GM21423 (cell line): Measurements from ENCODE around the gene KRT9.
"Not testable (repeated sequence)": the region's sequence is repeated elsewhere in the genome, so short reads cannot be mapped to it uniquely, and the experiment has no call there.

Experiments
- ATAC-seq: cut with Tn5 transposase; IDR thresholded peaks from one replicate; pipeline ENCODE4 v1.9.1; 2021; ENCODE audit warnings: mild to moderate bottlenecking, moderate library complexity; ENCODE audit not compliant: unreplicated experiment

Gene KRT9, protein sequence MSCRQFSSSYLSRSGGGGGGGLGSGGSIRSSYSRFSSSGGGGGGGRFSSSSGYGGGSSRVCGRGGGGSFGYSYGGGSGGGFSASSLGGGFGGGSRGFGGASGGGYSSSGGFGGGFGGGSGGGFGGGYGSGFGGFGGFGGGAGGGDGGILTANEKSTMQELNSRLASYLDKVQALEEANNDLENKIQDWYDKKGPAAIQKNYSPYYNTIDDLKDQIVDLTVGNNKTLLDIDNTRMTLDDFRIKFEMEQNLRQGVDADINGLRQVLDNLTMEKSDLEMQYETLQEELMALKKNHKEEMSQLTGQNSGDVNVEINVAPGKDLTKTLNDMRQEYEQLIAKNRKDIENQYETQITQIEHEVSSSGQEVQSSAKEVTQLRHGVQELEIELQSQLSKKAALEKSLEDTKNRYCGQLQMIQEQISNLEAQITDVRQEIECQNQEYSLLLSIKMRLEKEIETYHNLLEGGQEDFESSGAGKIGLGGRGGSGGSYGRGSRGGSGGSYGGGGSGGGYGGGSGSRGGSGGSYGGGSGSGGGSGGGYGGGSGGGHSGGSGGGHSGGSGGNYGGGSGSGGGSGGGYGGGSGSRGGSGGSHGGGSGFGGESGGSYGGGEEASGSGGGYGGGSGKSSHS

DNA sequence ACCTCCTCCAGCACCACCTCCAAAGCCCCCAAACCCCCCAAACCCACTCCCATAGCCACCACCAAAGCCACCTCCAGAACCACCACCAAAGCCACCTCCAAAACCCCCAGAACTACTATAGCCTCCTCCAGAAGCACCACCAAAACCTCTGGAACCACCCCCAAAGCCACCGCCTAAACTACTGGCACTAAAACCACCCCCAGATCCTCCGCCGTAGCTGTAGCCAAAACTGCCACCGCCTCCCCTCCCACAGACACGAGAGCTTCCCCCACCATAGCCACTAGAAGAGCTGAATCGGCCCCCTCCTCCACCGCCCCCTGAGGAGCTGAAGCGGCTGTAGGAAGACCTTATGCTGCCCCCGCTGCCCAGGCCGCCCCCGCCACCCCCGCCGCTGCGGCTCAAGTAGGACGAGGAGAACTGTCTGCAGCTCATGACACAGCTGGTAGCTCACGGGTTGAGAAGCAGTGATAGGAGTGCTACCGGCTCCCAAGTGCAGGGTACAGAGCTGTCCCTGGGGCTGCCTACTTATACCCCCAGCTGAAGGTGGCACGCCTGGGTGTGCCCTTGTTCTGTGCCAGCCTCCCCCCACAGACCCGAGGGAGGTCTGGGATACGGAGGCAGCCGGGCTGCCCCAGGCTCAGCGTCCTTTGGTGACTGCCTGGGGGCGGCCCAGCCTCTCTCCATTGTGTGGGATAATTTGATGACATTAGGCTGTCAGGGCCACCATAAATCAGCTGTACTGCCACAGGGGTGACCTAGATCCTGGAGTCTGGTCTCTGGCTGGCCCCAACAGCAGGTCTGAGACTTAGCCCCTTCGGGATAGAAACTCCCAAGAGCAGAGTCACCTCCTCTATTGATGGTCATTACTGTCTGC lies at the start of gene KRT9:
Gene KRT9, minus strand, starts transcription at position 499 of the 874 bp plus-strand sequence. Its CDS starts 67 bp downstream, at position 432.
- no peak for ATAC-seq

DNA sequence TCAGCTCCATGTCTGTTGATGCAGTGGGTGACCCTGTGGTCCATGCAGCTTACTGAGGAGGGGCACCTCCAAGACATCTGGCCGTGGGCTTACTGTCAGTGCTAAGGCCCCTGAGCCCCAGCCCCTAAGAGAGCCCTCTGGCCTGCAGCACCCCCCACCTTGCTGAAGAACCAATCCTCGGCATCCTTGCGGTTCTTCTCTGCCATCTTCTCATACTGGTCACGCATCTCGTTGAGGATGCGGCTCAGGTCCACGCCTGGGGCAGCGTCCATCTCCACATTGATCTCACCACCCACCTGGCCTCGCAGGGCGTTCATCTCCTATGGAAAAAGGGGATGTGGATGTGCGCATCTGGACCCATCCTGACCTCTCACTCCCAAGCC lies 49.6 kb upstream of the KRT9 start:
- not testable (repeated sequence) for ATAC-seq

DNA sequence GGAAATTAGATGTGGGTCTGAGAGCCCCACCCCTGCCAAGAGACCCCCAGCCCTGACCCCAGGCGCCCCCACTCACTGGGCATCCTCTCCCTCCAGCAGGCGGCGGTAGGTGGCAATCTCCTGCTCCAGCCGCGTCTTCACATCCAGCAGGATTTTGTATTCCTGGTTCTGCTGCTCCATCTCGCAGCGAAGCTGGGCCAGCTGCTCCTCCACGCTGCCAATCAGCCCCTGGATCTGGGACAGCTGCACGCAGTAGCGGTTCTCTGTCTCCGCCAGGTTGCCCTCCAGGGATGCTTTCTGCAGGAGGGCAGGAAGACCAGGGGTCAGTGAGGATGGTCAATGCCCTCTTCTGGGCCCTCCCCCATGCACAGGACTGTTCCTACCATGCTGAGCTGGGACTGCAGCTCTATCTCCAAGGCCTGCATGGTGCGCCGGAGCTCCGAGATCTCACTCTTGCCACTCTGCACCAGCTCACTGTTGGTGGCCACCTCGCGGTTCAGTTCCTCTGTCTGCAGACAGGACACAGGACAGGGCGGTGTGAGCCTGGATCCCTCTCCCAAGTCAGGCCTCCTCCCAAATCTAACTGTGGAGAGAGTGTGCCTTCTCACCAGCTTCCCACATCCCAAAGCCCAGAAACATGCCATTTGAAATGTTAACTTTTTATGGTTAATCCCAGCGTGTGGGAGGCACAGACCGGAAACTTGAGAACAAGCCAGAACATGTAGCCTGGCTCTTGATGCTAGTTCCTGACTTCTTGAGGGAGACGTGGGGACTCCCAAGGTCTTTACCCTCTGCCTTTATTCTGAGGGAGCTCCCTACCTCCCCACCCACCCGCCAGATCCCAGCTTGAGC lies 49.0 kb upstream of the KRT9 start:
- no peak for ATAC-seq

DNA sequence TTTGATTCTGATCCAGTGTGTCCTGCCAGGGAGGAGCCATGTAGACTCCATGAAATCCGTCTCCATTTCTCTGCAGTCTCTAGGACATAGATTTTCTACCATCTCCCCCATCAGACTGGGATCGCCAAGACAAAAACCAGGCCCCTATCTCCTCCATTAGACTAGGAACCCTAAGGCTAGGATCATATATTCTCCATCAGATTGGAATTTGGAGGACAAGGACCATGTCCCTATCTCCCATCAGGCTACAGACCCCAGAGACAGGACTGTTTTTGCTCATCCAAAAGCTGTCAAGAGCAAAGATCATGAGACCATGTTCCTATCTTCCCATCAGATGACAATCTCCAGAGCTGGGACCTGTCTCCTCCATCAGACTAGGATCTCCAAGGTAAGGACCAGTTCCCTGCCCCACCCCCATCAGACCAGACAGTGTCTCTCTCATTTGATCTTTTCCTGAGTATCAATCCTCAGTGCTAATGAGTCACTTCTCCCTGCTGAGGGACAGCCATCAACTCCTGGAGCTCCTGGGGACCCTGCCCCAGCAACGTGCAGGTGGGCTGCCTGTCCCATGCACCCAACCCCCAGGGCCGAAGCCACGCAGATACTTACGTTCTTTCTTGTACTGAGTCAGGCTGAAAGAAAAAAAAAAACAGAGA lies 48.2 kb upstream of the KRT9 start:
- not testable (repeated sequence) for ATAC-seq

DNA sequence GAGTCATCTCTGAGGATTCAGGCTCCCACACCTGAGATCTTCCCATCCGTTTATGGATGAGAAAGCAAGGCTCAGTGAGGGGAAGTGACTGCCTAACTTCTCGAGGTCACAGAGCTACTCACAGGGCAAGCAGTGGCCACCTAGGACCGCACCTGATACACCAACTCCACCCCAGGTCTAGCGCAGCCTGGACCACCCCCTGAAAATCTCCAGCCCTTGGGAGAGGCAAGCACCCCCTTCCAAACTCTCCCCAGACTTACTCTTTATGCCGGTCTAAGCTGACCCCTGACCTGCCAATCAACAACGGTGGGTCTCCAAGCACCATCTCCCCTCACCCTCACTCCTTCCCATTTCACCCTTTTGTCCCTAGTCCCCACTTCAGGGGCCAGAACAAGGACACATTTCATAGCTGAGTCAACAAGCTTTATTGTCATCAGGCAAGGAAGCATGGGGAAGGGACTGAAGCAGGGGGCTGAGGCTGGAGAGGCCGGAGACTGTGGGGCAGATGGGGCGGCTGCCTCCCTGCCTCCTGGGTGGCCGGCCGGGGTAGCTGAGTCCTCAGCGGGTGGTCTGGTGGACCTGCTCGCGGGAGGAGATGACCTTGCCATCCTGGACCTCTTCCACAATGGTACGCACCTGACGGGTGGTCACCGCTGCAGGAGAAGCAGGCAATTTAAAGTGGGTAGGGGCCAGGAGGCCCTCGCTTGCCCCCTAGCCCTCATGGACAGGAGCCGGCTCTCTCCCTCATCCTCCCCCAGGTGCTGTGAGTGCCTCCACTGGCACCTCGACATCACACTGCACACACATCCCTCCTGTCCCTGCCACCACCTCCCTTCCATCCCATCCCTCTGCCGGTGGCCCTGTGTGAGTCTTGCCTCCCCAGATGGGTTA lies 47.4 kb upstream of the KRT9 start:
- no peak for ATAC-seq

DNA sequence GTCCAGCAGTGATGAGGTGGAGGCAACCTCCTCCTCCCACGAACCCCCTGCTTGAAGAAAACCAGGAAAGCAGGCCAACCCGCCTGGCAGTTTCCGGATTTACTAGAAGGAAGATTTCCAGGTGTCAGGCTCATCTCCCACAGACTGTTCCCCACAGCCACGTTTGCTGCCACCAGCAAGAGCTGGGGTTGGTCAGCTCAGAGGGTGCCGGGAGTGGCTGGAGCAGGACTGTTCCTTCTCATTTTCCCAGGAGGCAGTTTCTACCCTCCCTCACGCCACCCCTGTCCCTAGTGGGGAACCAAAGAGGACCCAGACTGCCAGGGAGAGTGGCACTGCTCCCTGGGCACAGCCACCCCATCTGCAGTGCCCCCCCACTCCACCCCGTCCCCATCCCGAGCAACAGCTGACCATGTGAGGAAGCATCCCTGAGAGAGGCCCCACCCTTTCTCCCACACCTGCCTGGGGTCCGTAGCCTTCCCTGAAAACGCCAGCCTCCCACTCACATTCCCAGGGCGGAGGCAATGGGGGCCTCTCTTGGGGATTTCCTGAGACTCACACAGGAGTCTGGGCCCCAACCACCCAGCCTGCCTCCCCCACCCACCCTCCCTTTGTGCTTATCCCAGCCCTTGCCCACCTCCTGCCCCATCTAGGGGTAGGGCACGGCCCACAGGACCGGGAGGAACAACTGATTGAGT lies 46.6 kb upstream of the KRT9 start:
- ATAC-seq: no peak

DNA sequence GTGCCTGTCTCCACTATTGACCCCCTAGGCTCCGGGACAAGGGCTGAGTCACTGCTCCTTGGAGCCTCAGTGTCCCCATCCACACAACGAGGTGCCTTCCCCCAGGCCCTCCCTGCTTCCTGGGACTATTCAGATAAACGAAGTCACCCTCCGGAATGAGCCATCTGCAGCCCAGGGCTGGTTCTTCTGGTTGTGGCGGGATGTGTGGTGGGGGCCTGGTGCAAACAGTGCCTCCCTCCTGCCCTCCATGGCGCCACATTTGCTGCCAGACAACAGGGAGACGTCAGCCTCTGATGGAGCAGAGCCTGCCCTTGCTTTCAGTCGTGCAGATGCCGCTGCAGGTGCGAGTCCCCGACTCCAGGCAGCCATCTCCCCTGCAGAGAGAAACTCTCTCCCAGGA lies 45.8 kb upstream of the KRT9 start:
- no peak for ATAC-seq

DNA sequence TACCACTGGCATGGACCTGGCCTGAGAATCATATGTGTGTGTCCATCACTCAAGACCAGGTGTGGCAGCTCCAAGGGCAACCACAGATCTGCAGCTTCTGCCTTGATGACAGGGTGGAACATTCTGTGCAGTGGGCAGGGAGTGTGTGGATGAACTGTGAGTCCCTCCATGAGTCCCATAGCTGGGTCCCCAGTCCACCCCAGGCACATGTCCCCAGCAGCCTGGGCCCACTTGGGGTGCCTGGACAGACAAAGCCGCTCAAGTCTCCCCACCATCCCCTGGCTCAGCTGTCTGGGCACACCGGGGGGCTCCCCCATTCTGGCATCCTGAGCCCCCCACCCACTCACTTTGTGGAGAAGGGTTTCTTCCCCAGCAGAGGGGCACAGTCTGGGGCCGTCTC lies 45.3 kb upstream of the KRT9 start:
- no peak for ATAC-seq

DNA sequence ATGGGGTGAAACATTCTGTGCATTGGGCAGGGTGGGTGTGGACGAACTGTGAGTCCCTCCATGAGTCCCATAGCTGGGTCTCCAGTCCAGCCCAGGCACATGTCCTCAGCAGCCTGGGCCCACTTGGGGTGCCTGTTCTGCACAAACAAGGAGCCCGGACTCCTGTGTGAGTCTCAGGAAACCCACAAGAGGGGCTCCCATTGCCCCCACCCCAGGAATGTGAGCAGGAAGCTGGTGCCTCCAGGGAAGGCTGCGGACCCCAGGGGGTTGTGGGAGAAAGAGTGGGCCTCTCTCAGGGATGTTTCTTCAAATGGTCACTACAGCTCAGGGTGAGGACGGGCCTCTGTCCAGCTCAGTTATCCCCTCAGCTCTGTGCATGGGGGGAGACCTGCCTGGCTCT lies 44.6 kb upstream of the KRT9 start:
- not testable (repeated sequence) for ATAC-seq

DNA sequence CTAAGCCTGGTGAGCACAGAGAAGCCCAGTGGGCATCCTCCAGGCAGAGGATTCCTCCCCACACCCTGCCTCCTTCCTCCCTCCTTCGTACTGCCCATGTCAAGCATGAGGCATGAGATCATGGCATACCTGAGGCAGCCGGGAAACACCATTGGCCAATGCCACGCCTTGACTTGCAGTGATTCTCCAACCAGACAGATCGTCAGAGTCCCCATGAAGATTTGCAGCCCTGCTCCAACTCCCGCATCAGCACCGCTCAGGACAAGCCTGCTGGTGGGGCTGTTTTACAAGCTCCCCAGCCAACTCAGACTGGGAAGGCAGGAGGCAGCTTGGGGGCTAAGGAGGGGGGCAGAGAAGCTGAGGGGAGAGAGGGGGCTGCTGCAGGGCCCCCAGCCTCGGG lies 43.6 kb upstream of the KRT9 start:
- no peak for ATAC-seq

DNA sequence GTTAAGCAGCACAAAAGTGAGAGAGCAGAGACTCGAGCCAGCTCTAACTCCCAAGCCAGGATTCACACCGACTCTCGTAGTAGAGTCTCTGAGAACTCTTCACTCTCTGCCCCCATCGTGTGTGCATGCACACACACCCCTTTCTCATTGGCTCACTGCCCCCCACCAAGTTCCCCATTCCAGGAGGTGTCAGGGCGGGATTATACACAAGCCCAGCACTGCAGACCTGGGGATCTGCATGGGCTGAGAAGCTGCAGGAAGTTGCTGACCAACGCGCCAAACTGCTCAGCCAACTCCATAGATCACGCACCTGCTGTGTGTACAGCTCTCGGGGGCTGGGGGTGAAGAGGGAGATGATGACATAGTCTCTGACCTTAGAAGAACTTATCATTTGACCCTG lies 42.9 kb upstream of the KRT9 start:
- not testable (repeated sequence) for ATAC-seq

DNA sequence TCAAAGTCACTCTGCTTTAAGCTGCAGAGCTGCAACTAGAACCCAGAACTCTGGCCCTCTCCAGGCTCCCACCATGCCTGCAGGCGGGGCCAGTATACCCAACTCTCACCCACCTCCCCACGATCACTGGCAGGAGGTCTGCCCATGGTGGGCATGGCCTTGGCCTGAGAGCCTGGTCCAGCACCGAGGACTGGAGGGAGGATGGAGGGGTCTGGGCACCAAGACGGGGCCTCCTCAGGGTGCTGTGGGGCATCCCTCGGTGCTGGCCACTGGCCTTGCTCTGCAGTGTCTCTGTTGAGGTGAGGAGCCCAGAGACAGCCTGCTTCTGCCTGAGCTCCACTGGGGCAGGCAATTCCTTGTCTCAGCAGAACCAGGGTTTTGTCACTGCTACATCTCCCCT lies 42.2 kb upstream of the KRT9 start:
- ATAC-seq: no peak

DNA sequence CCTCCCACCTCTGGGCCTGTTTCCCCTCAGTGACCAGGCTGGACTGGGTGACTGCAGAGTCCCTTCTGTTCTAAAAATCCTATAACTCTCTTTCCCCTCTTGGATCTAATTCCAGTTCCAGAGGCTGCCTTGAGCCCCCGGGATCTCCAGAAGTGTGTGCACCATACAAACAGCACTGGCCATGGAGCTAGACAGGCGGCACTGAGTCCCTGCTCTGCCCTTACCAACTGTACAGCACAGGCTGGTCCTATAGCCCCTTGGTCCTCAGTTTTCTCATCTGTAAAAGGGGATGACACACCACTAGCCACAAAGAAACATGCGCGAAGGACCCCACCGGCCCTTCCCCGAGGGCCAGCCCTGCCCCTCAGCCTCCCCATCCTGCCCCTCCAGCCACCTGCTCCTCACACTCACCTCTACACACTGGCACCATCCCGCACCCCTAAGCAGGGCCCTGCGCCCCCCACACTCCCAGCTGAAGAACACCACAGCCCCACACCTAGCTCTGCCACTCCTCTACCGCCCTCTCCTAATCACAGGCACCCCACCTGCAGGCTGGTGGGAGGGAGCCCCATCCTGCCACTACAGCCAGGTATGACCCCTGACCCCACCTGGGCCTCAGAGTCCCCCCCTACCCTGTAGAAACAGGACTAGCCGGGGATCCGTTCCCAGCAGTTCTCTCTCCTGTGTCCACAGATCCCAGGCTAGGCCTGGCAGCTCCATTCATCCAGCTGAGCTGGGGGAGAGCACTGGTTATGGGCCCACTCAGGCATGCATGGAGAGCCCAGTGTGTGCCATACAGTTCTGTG lies 41.6 kb upstream of the KRT9 start:
- no peak for ATAC-seq

DNA sequence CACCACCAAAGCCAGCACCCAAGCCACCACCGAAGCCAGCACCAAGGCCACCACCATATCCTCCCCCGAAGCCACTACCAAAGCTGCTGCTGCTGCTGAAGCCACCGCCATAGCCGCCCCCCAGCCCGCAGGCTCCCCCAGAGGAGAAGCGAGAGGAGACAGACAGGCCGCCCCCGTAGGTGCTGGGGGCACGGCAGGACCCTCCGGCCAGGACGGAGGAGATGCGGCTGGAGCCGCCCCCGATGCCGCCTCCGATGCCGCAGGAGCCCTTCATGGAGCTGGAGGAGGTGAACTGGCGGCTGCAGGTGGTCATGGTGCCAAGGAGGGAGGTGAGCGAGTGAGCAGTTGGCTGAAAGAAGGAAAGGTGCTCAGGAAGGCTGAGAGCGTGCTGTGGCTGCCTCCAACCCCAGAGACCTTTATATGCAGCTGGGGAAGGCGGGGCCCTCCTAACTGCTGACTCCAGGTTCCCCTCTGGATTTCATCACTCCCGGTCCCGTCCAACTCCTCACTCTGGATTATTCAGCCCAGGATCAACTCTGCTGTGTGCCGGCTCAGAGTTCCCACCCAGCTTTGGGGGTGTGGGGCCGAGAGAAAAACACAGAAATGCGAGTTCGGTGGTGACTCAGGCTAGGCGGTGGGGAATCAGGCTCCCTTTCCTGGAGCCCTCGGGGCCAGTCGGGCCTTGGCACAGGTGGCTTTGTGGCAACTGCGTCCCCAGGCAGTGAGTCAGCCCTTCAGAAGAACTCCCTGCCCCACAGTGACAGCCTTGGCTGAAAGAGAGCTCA lies 40.7 kb upstream of the KRT9 start, which contains the start of gene KRT16:
Gene KRT16, minus strand, starts transcription at position 392 of the 785 bp plus-strand sequence. Its CDS starts 79 bp downstream, at position 313.
- not testable (repeated sequence) for ATAC-seq

DNA sequence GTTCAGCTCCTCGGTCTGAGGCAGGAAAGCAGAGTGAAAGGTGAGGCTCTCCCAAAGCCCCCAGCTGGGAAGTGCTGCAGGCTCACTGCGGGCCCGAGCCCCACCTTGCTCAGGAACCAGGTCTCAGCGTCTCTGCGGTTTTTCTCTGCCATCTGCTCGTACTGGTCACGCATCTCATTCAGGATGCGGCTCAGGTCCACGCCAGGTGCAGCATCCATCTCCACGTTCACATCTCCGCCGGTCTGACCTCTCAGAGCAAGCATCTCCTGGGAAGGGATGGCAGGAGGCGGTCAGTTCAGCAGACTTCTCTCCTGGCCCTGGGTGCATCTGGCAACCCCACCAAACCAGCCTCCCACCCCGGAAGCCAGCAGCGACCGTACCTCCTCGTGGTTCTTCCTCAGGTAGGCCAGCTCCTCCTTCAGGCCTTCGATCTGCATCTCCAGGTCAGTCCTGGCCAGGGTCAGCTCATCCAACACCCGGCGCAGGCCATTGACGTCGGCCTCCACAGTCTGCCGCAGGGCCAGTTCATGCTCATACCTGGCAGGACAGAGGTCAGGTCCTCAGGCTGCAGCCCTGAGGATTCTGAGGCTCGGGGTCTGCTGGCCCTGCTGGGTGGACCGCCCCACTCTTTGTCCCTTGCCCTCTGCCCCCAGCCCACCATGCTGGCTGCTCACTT lies 39.2 kb upstream of the KRT9 start:
- no peak for ATAC-seq

DNA sequence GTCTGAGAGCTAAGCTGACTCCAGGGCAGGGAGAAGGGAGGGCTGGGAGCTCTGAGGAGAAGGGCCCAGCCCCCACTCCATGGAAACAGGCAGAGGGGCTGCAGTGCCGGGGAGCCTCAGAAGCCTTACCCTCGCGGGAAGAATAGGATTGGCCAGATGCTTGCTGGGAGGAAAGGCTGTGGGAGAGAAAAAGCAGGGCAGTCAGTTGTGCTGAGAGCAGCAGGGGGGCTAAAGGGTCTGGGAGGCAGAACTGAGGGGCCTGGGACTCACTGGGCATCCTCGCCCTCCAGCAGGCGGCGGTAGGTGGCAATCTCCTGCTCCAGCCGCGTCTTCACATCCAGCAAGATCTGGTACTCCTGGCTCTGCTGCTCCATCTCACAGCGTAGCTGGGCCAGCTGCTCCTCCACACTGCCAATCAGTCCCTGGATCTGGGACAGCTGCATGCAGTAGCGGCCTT lies 38.2 kb upstream of the KRT9 start:
- ATAC-seq: not testable (repeated sequence)
